VCaP (cell line): ENCODE measurements around the gene ZPLD1.

Experiments
- H3K27ac ChIP-seq: fragments of 450-650 bp; 2 replicates; pipeline ENCODE4 v1.5.1; 2017
- TF ChIP-seq, protein P1 (sequence below): fragments of 450-650 bp; conservative IDR thresholded peaks from 2 replicates; pipeline ENCODE4 v1.5.1; 2017; ENCODE audit warnings: mild to moderate bottlenecking, moderate library complexity

Gene ZPLD1

DNA sequence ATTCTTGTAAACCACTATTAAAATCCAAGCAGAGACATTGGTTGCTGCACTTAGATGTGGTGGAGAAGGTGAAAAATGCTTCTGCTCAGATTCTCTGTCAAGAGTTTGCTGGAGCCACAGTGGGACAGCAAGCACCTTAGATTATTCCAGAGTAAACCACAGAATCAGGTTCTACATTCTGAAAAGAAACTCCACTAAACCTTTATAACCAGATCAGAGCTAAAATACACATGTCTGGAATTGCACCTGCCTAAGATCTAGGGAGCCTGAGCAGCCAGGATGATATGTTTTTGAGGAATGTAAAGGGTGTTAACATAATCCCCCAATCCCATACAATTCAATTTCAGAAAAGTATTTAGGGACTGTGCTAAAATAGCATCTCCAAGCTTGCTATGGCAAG is at the start of gene ZPLD1:
TSS of gene ZPLD1 (plus strand) at position 301 of the 400 bp plus-strand sequence. CDS start 3,473 bp downstream, outside the sequence.
- H3K27ac ChIP-seq: no peak within 1 kb of the TSS
- TF ChIP-seq, protein P1, sequence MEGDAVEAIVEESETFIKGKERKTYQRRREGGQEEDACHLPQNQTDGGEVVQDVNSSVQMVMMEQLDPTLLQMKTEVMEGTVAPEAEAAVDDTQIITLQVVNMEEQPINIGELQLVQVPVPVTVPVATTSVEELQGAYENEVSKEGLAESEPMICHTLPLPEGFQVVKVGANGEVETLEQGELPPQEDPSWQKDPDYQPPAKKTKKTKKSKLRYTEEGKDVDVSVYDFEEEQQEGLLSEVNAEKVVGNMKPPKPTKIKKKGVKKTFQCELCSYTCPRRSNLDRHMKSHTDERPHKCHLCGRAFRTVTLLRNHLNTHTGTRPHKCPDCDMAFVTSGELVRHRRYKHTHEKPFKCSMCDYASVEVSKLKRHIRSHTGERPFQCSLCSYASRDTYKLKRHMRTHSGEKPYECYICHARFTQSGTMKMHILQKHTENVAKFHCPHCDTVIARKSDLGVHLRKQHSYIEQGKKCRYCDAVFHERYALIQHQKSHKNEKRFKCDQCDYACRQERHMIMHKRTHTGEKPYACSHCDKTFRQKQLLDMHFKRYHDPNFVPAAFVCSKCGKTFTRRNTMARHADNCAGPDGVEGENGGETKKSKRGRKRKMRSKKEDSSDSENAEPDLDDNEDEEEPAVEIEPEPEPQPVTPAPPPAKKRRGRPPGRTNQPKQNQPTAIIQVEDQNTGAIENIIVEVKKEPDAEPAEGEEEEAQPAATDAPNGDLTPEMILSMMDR: no peak

DNA sequence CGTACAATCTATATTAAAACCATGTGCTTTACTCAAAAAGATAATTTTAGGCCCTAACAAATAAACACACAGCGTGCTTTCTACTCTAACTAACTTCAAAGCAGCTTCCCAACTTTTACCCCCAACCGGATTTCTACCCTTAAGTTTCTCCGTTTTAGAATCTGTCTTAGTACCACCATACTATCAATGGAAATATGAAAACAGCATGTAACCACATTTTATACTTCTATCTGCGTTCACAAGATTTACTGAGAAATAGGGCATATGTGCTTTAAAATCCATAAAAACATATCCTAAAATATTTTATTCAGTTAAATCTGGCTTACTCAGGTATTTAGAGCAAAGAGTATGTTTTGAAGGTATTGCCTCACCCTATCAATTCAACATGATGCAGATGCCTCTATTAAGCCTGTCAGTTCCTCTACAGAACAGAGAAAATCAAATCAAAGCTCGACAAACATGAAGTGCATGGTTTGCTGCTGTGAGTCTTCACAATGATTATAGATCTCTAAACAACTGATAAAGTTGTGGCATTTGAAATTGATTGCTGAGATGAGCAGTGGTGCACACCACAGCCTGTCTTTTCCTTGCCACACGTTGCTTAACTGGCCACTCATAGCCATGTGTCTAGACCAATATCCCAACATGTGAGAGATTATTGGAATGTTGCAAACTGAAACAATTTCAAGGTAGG is 44.5 kb upstream of the ZPLD1 start:
- TF ChIP-seq, protein P1: no peak

DNA sequence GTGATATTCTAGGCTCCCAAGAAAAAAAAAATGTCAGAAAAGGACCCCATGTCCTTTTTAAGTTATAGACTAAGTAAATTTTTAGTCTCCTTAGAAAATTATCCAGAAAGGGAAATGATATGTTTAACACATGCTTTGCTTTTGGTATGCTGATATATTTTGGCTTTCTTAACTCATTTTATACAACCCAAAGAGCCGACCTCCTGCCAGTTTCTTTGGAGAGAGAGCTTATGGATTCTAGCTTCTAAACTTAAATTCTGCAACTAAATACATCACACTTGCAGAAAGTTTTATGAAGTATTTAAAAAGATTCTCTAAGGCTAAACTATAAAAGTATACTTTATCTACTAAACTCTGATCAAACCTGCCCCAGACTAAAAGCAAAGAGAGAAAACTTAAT is 43.9 kb upstream of the ZPLD1 start:
- H3K27ac ChIP-seq: no peak overlapping the region
- TF ChIP-seq, protein P1: no peak

More for the DNA sequence above, 44.5 kb upstream of the ZPLD1 start:
- H3K27ac ChIP-seq: no peak overlapping the region

DNA sequence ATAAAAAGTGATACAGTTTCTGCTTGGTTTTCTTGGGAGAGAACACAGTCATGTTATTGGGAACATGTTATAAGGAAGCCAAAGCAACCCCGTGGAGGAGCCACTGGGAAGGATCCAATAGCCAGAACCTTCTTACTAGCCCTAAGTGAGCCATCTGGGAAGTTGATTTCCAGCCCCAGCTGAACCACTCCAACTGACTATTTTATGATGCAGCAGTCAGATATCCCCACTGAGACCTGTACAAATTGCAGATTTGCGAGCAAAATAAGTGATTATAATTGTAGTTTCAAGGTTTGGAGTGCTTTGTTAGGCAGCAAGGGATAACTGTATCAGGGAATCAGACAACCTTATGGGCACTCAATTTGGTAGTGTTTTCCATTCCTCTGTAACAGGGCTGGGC is 43.3 kb upstream of the ZPLD1 start:
- TF ChIP-seq, protein P1: no peak
- H3K27ac ChIP-seq: no peak overlapping the region

DNA sequence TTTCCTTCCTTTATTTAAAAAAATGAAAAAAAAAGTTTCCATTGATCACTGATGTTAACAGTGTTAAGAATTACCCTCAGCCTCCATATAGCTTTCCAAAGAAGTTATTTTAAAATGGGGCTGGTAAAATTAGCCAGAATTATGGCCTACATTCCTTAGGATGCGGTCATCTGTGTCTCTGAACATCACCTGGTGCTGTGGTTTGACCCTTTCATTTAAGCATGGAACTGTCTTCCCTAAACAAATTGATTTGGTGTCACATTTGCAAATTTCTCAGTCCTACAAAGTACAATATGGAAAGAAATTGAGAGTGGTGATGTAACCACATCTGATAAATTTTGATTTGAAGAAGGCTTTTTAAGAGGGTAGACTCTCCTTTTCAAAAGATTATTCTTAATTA is 40.3 kb upstream of the ZPLD1 start:
- H3K27ac ChIP-seq: no peak overlapping the region
- TF ChIP-seq, protein P1: no peak

DNA sequence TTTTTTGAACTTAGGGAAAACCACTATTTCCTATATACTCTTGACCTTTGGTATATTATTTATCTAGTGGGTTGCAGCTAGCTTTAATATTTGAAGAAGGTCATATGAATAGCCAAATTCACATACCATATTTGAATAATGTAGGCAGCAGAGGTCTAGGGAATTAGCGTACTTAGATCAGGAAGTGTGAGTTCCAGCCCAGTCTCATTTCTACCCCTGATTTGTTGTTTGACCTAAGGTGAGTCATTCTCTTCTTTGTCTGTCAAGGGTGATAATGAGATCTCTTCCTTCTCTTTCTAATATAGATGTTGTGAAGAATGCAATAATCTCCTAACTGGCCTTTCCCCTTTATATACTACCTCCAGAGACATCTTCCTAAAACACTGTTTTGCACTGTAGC is 36.6 kb upstream of the ZPLD1 start:
- H3K27ac ChIP-seq: no peak overlapping the region
- TF ChIP-seq, protein P1: no peak

DNA sequence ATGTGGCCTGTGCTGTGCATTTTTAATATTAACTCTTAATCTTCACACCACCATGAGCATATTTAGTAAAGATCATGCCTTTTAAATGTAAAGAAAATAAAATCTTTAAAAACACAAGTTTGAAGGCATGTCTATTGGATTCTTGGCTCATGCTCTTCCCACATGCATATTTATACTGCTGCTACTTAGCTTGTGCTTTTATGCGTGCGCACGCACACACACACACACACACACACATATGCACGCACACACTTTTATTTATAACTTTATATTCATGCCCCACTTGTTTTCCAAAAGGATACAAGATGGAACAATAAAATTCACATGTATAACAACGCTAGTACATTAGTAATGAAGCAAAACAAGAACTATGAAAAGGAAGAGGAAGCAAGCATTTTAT is 36.1 kb upstream of the ZPLD1 start:
- H3K27ac ChIP-seq: no peak overlapping the region
- TF ChIP-seq, protein P1: no peak
